AG20443 (cell line): ENCODE results near the gene TGFBRAP1.
"Not testable (repeated sequence)": the region's sequence is repeated elsewhere in the genome, so short reads cannot be mapped to it uniquely, and the experiment has no call there.

ENCODE experiments used
- DNase-seq: peaks from one replicate; pipeline ENCODE4 v3.0.0; 2012; ENCODE audit warnings: low spot score, mixed read lengths

TGFBRAP1 gene

DNA sequence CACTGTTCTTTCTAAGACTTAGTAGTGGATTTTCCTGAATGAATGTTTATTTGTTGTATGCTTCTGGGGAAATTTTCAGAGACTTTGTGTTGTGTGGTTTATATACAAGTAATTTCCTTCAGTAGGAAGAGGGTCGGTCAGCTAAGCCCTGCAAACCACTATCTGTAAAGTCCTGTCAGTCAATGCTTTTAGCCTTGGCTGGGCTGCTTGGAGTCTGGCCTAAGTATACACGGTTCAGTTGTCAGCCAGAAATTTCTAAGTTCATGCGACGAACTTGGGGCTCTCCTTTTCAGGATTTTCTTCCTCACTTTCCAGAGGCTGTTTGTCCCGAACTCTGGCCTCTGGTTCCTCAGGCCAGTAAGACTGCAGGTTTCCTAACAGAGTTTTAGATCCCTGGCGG, 29.1 kb upstream of the TGFBRAP1 start:
- no peak for DNase-seq

DNA sequence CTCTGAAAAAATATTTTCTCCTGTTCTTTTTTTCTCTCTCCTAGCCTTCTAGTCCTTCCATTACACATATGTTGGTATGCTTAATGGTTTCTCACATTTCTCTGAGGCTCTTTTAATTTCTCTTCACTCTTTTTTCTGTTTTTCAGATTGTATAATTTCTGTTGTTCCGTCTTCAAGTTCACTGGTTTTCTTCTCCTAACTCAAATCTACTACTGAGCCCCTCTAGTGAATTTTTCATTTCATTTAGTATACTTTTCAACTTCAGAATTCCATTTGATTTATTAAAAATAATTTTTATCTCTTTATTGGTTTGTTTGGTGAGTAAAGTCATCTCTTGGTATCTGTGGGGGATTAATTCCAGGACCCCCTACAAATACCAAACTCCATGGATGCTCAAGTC, 27.6 kb upstream of the TGFBRAP1 start:
- no peak for DNase-seq

DNA sequence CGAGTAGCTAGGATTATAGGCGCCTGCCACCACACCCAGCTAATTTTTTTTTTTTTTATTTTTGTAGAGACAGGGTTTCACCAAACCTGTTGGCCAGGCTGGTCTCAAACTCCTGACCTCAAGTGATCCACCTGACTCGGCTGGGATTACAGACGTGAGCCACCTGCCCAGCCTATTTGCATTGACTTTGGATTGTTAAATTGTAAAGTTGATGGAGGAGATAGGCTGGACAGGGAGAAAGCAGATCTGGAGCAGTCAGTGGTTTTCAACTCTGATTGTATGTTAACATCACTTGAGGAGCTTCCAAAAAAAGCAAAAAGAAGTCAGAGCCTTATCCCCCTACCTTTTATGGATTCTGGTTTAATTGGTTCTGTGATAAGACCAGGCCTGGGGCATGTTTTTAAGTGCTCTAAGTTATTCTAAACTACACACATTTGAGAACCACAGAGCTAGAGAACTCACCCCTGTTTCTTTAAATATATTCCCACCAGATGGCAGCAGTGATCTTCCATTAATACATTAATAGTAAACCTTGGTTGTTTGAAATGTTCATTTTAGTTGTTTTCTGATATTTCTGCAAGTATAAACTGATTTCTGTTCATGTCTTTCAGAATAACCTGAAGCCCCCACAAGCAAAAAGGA, 15.3 kb upstream of the TGFBRAP1 start:
- DNase-seq = no peak

DNA sequence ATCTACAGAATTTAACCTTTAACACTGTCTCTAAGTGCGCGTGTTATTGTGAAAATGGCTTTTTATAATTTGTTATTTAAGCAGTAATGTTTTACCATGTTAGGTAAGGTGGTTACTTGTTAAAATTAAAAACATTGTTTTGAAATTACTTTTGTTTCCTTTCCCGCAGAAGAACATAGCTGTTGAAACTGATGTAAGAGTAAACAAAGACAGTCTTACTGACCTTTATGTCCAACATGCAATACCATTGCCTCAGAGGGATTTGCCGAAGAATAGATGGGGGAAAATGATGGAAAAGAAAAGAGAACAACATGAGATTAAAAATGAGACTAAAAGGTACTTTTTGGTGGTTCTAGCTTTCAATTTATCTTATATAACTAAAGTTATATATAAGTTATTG, 9.9 kb upstream of the TGFBRAP1 start:
- no peak for DNase-seq

DNA sequence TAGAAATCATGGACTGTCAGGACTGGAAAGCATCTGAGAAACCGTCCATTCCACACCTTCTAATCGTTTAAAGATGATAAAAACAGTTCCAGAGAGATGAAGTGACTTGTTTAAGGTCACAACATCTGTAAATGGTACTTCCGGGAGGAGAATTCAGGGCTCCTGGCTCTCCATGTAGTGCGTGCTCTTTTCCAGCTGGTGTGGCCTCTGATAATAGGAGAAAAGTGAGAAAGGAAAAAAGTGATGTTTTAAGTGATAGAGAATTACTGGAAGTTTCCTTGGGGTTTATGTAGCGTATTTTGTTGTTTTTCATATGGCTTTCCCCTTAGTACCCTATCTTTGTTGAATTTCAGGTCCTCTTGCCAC, 8.5 kb upstream of the TGFBRAP1 start:
- DNase-seq = no peak

DNA sequence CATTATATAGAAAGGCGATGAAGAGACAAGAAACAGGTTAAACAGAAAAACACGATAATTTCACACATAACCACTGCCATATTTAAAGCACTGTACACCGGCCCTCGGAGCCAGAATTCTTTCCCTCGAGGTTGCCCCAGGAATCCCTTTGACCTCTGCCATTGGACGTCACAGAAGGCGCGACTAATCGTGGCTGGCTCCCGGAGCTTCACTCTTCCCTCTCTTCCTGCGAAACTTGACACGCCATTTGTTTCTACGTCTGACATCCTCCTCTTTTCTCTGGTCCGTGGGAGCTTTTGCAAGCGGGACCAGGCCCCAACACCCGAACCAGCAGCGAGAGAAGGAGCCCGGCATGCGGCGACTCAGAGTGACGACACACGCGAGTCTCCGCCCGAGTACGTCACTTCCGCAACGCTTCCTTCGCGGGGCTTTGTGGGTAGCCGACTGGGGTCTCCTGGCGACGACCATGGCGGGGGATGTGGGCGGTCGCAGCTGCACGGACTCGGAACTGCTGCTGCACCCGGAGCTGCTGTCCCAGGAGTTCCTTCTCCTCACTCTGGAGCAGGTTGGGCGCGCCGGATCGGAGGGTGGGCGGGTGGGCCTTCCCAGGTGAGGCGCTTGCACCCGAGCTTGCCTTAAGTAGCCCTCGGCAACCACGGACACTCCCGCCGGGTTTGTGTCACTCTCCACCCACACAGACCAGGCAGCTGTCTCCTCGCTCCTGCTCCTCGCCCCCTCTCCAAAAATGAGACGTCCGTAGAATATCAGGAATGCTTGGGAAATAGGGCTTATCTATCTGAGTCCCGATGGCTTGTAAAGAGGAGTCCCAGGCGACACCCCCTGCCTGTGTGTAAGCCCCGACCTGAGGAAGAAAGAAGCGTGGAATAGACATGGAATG, 7.8 kb upstream of the TGFBRAP1 start, which contains the start of gene C2orf49:
TSS of gene C2orf49 (plus strand) at position 419 of the 898 bp plus-strand sequence. CDS start at position 467, 48 bp downstream.
- DNase-seq = peak; percentile 91

DNA sequence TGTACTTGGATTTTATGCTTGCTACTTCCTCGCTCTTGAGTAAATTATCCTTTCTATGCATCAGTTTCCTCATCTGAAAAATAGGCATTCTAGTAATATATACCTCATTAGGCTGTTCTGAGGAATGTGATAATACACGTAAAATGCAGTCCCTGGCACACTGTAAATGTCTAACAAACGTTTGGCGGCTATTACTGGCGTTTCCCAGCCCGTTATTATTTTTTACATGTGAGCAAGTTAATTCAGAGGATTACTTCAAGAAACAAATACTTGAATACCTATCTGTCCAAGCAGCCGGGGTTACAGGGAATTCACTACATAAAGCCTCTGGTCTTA, 7.2 kb upstream of the TGFBRAP1 start:
- no peak for DNase-seq

DNA sequence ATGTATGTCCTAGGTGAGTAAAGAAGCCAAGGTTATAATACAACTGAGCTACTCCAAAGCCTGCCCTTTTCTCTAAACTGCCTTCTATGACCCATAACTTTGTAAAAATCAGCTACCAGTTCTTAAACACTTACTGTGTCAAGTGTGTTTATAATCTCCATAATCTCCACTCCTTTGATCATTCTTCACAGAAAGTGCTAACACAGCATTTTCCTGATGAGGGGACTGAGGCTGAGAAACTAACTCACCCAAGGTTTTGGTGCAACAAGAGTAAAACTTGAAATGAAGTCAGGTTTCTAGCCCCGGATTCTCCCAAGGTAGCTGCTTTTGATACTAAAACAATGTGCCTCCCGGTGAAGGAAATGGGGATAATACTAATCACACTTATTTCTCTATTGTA, 5.9 kb upstream of the TGFBRAP1 start:
- no peak for DNase-seq

DNA sequence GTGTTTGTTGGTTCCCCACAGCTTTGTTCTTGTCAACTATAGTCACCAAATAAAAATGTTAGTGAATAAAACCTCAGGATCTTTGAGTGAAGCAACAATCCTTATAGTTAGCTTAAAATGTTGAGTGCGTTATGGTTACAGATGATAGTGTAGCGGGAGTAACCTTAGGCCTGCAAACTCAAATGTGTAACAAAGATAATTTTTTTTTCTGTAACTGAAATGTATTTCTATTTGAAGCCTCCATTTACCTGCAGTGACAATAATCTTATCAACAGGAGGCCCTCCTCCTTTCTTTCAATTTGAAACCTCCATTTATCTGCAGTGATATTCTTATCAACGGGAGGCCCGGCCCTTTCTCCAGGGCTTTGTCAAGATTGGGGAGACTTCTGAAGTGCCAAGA, 4.7 kb upstream of the TGFBRAP1 start:
- DNase-seq = no peak

DNA sequence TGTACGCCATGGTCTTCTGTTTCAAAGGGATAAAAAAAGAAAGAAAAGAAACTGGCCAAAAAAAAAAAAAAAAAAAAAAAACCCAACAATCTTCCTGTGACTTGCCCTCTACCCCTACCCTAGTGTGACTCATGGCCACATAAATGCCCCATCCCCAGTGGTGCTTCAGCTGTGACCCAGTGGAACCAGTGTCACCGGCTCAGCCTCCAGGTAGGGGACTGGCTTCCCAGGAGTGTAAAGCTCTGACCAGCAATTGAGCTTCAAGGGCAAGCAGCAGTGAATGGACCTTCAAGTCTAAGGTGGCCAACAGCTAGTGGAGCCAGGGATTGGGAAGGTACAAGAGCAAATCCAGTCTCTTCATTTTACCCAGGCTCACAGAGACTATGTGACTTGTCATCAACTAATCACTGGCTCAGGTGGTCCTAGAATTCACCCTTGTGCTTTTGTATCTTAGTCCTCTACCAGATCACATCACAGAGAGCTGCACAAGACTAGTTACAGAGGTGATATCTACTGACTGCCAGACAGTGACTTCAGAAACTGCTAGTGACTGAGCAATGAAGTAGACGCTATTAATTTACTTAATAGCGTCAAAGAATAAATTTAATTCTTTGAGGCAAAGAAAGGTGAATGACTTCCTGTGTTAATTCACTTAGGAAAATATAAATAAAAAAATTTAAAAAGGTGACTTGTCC, 1.3 kb upstream of the TGFBRAP1 start:
- no peak for DNase-seq

DNA sequence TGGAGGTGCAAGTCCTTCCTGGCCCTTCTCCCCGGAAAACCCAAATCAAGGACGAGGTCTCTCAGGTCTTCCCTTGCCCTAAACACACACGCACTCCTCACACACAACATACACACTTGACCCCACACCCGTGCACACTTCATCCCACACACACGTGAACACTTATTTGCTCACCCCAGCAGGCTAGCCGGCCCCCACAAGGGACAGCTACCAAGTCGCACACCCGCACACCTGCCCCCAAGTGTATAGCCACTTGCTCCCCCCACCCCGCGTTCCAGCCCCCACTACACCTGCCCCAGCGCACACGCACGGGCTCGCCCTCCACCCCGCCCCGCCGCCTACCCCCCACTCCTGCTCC, 359 bp downstream of the TGFBRAP1 start:
- no peak for DNase-seq

DNA sequence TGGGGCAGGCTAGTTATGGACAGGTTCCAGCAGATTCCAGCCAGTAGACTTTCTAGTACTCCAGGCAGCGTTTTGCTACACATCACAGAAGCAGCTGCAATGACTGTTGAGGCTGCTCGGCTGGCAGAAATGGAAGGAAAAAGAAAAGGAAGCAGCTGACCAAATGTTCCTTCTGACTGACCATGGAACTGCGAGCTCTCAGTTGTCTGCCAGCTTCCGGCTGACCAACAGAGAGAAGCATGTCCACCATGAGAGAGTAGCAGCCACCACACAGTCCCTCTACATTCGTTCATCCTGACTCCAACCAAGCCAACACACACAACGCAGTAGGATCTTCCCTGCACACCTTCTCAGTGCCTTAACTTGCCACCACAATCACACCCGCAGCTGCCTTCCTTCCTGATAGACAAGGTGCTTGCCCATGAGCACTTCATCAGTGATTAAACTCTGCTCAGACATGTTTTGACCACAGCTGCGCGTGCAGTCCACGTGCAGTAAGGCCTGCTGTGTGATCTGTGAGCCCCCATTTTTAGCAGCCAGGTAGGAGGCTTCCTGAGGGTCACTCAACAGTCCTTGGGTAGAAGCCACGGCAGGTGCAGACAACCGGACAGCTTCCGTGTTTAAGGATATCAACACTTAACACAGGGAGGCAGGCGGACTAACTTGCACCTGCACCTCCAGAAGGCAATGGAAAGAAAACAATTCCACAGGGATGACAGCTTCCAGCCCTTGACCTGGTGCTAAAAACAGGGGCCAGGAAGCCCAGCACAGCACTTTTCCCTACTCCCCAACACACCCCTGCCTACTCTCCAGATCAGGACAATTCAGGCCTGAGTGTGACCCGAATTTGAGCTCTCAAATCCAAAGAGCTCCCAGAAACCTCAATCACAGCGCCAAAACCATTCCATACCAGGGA, 996 bp downstream of the TGFBRAP1 start:
- DNase-seq = peak; percentile 44

DNA sequence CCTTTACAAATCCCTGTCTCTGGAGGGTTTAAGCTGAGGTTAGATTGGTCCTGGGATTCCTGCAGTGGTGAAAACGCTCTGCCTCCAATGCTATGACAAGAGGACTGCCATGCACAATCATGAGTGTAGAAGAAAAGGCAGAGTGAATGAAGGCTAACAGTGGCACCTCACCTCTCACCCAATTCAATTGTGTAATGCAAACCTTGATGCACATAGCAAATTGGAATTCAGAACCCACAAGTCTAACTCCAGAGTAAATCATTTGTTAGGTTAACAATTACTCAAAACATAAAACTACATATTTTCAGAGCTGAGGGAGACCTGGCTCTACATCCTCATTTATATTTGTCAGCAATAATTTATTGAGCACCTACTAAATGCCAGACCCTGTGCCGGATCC, 1.8 kb downstream of the TGFBRAP1 start:
- DNase-seq = no peak

DNA sequence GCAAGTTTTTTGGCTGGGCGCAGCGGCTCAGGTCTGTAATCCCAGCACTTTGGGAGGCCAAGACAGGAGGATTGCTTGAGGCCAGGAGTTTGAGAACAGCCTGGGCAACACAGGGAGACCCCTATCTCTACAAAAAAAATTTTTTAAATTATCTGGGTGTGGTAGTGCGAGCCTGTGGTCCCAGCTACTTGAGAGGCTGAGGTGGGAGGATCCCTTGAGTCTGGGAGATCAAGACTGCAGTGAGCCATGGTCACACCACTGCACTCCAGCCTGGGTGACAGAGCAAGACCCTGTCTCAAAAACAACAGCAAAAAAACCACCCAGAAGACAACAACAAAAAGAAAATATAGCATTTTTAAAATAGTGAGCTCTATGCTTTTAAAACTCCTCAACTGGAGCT, 2.3 kb downstream of the TGFBRAP1 start:
- DNase-seq = not testable (repeated sequence)

DNA sequence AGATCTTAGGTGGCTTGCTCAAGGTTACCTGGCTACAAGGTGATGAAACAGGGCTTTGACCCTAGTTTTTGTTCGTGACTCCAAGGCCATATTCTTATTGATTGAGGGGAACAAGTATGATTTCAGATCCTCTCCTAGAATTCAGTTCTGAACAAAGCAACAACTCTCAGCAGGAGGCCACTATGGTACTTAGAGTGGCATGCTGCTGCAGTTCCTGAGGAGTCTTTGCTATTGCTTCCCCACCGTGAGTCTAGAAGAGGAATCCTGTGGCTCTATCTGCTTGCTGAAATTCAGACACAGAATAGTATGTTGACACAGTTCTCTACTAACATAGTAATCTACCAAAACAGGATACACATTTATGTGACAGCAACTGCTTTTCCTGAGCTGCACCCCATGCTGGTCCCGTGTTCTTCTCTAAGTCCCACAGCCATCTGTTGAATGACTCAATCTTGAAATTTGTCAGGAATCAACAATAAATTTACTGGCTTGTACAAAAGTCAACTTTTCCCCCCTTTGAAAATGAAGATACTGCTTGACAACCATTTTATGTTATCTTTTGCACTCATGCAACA, 4.1 kb downstream of the TGFBRAP1 start:
- DNase-seq = no peak

DNA sequence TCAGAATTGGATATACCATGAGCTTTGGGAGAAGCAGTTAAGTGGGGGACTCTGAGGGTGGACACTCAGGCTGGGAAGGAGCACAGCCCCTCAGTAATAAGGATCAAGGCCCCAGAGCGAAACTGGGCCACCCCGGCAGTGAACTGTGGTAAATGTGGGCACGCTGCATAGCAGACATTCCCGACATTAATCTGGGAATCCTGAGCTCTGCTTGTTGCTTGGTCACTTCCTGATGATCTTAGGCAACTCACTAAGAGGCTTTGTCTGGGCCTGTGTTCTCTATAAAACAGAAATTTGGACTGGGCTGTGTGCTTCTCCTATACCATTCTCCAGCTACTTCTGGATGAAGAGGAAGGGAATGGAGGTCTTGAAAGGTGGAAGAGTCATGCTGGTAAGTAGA, 4.8 kb downstream of the TGFBRAP1 start:
- DNase-seq = peak; percentile 55

DNA sequence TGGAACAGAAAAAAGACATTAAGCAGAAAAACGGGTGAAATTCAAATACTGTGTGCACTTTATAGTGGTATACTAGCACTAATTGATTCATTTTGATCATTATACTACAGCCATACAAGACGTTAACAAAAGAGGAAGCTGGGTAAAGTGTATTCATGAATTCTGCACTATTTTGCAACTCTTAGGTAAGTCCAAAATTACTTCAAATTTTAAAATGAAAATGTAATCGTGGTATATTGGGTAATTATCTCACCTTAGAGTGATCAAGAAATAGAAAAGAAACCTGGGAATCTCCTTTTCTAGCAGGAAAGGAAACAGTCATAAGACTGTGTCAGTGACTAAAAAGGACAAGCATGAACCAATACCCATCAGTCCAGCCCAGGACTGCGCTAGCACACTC, 5.4 kb downstream of the TGFBRAP1 start:
- no peak for DNase-seq

DNA sequence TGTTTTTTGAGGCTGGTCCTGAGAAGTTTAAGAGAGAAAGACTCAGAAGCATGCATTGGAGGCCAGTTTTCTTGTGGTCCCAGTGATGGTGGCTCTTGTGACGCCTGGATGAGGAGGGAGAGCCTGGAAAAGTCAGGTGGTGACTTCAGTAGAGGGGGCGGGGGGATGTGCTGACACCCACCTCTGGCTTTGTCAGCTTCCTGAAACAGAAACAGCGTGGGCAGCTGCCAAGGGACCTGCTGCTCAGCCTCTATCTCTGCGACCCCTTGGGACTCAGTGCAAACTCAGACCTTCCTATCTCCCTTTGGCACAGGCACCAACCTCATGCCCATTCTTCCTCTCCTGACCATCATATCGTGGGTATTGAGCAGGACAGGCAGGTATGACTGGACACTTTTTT, 6.4 kb downstream of the TGFBRAP1 start:
- no peak for DNase-seq

DNA sequence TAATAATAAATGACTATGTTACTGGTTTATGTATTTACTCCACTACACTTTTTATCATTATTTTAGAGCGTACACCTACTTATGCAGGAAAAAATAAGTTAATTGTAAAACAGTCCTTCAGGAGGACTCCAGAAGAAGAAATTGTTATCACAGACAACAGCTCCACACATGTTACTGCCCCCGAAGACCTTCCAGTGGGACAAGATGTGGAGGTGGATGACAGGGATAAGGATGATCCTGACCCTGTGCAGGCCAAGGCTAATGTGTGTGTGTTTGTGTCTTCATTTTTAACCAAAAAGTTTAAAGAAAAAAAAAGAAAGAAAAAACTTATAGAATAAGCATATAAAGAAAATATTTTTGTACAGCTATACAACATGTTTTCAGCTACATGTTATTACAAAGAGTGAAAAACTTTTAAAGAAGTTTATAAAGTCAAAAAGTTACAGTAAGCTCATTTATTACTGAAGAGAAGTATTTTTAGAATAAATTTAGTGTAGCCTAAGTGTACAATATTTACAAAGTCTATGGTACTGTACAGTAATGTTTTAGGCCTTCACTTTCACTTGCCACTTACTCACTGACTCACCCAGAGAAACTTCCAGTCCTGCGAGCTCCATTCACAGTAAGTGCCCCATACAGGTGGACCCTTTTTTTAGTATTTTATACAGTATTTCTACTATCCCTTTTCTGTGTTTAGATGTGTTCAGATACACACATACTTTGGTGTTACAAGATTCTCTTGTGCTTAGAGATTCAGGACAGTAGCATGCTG, 7.5 kb downstream of the TGFBRAP1 start:
- DNase-seq = no peak

DNA sequence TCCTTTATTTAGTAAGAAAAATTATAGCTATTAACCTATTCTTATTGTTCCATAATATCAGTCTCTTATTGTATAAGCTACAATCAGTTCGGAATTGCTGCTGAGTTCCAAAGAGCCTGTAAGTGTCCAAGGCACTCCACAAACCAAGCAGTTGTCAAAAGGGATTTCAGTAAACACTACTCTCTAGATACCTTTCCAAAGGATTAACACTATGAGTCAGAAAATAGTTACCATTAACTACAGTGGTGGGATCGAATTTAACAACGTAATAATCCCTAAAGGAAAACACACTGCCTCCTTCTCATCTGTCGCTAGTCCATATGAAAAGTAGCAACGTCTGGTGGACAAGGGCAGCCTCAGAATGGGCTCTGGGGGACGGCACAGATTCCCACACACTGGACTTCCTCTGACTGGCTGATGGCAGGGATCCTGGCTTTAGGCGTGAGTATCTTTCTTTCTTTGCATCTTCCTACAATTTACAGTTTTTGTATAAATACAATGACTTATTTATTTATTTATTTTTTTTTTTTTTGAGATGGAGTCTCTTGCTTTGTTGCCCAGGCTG, 8.8 kb downstream of the TGFBRAP1 start:
- DNase-seq = no peak

DNA sequence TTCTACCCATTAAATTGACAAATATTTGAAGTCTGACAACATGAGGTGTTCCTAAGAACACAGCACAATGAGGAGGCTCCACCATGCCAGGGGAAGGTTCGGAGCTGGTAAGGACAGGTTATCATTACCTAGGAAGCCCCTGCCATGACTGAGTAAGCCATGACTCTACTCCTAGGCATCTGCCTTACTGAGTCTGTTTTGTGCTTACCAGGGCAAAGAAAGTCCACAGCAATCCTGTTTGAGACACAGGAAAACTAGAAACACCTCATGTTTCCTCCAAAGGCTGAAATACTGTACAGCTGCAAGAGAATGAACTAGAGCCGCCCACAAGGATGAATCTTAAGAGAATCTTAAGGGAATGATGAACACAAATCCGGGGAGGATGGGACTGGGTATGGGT, 11.6 kb downstream of the TGFBRAP1 start:
- DNase-seq = no peak
